Stimulated activated CD4-positive, alpha-beta T cell treated with anti-CD3 and anti-CD28 coated beads, Interleukin-2, amount 100 ng/mL, for 24 hours (primary cell): ENCODE data around the gene GTF3C1.
A peak's percentile ranks its signal among the peaks of the same experiment; 100 is the strongest.

Experiments used
- DNase-seq, 2 donors: peaks; one replicate each; pipeline ENCODE4 v3.0.0-alpha.2; 2020

The GTF3C1 gene

GRCh38 chr16:27558932-27559331 lies 9.2 kb upstream of the GTF3C1 start:
- no peak for DNase-seq

- no peak for DNase-seq
Measured at GRCh38 chr16:27558434-27558833, 8.7 kb upstream of the GTF3C1 start.

GRCh38 chr16:27556471-27556870 lies 6.8 kb upstream of the GTF3C1 start:
- no peak for DNase-seq

GRCh38 chr16:27551036-27551435 lies 1.3 kb upstream of the GTF3C1 start:
- DNase-seq: no peak

- DNase-seq: no peak
Measured at GRCh38 chr16:27550582-27550920, 838 bp upstream of the GTF3C1 start.

GRCh38 chr16:27549464-27549745 lies 308 bp downstream of the GTF3C1 start:
- DNase-seq: peak in 1 of 2 donors; percentile 26

GRCh38 chr16:27547851-27548250 lies 1.9 kb downstream of the GTF3C1 start:
- DNase-seq: no peak

- no peak for DNase-seq
Measured at GRCh38 chr16:27547134-27547533, 2.6 kb downstream of the GTF3C1 start.

GRCh38 chr16:27544671-27545070 lies 5.0 kb downstream of the GTF3C1 start:
- DNase-seq: no peak

GRCh38 chr16:27543801-27544200 lies 5.9 kb downstream of the GTF3C1 start:
- DNase-seq: no peak

- no peak for DNase-seq
Measured at GRCh38 chr16:27539636-27540035, 10.1 kb downstream of the GTF3C1 start.

GRCh38 chr16:27539120-27539519 lies 10.6 kb downstream of the GTF3C1 start:
- DNase-seq: no peak

GRCh38 chr16:27538528-27538927 lies 11.2 kb downstream of the GTF3C1 start:
- DNase-seq: no peak

- no peak for DNase-seq
Measured at GRCh38 chr16:27534256-27534655, 15.5 kb downstream of the GTF3C1 start.

- DNase-seq: no peak
Measured at GRCh38 chr16:27531826-27532800, 17.6 kb downstream of the GTF3C1 start.

- DNase-seq: no peak
Measured at GRCh38 chr16:27531186-27531585, 18.5 kb downstream of the GTF3C1 start.

- DNase-seq: no peak
Measured at GRCh38 chr16:27529962-27530361, 19.8 kb downstream of the GTF3C1 start.

- DNase-seq: no peak
Measured at GRCh38 chr16:27528294-27528693, 21.4 kb downstream of the GTF3C1 start.

GRCh38 chr16:27526180-27526579 lies 23.5 kb downstream of the GTF3C1 start:
- DNase-seq: no peak

GRCh38 chr16:27522173-27522707 lies 27.5 kb downstream of the GTF3C1 start:
- no peak for DNase-seq

GRCh38 chr16:27520982-27521673 lies 28.6 kb downstream of the GTF3C1 start:
- no peak for DNase-seq

- no peak for DNase-seq
Measured at GRCh38 chr16:27518226-27518625, 31.5 kb downstream of the GTF3C1 start.

- no peak for DNase-seq
Measured at GRCh38 chr16:27517664-27518063, 32.0 kb downstream of the GTF3C1 start.

- DNase-seq: no peak
Measured at GRCh38 chr16:27516365-27516764, 33.3 kb downstream of the GTF3C1 start.
